GM21447 (cell line): ENCODE measurements around the gene PPP3CA.

Experiments
- ATAC-seq: cut with Tn5 transposase; IDR thresholded peaks from one replicate; pipeline ENCODE4 v1.9.1; 2021; ENCODE audit not compliant: unreplicated experiment

Gene PPP3CA

GRCh38 chr4:100977746-100978397 lies 369.5 kb downstream of the PPP3CA start:
- ATAC-seq = no peak

DNA sequence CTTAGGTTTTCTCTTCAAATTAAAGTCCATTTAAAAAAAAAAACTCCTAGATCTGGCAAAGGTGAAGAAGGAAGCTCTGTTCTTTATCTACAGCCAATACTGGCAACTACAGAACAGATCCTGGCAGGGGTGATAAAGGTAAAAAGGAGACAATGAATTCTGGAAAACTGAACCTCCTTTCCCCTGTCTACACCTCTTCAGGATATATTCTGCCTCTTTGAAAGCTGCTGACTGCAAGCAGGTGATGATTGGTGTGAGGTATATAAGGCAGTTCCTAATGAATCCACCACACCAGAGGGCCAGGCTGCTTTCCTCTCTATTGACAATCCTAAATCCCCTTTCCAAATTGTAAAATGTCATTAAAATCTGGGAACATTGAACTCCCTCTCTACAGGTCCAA lies 370.1 kb downstream of the PPP3CA start:
- no peak for ATAC-seq
